GM20000 (cell line): ENCODE measurements around the gene PGAP3.

ENCODE experiments used
- DNase-seq: peaks from one replicate; pipeline ENCODE4 v3.0.0; 2012; ENCODE audit warnings: low spot score
- TF ChIP-seq, protein P1 (sequence below): IDR thresholded peaks from 2 replicates; pipeline ENCODE4 v1.5.1; 2012; ENCODE audit warnings: mild to moderate bottlenecking, control low read depth; ENCODE audit errors: extremely low read depth, missing control alignments

Gene PGAP3

GRCh38 chr17:39648616-39649366, 39.1 kb downstream of the PGAP3 start:
- DNase-seq = no peak
- TF ChIP-seq, protein P1, sequence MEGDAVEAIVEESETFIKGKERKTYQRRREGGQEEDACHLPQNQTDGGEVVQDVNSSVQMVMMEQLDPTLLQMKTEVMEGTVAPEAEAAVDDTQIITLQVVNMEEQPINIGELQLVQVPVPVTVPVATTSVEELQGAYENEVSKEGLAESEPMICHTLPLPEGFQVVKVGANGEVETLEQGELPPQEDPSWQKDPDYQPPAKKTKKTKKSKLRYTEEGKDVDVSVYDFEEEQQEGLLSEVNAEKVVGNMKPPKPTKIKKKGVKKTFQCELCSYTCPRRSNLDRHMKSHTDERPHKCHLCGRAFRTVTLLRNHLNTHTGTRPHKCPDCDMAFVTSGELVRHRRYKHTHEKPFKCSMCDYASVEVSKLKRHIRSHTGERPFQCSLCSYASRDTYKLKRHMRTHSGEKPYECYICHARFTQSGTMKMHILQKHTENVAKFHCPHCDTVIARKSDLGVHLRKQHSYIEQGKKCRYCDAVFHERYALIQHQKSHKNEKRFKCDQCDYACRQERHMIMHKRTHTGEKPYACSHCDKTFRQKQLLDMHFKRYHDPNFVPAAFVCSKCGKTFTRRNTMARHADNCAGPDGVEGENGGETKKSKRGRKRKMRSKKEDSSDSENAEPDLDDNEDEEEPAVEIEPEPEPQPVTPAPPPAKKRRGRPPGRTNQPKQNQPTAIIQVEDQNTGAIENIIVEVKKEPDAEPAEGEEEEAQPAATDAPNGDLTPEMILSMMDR = no peak

DNA sequence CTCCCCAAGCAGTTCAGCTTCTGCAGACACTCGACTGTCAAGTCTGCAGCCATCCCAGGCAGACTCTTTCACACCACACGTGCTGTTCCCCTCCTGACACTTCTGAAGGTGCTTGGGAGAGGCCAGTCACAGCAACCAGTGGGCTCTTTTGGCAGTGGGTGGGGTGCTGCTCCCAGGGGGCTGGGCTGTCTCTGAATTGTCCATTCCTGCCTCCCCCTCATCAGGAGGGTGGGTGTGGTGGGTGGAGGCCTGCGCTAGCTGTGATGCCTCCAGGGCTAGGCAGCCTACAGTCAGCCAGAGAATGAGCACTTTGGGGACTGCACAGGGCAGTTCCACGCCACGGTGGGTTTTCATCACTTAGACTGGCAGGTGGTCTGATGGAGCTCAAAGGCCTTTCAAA, 40.6 kb downstream of the PGAP3 start:
- TF ChIP-seq, protein P1 = no peak
- no peak for DNase-seq

GRCh38 chr17:39643271-39643670, 44.6 kb downstream of the PGAP3 start:
- TF ChIP-seq, protein P1 = no peak
- DNase-seq = no peak

GRCh38 chr17:39642291-39643074, 45.4 kb downstream of the PGAP3 start:
- DNase-seq = no peak
- TF ChIP-seq, protein P1 = no peak

DNA sequence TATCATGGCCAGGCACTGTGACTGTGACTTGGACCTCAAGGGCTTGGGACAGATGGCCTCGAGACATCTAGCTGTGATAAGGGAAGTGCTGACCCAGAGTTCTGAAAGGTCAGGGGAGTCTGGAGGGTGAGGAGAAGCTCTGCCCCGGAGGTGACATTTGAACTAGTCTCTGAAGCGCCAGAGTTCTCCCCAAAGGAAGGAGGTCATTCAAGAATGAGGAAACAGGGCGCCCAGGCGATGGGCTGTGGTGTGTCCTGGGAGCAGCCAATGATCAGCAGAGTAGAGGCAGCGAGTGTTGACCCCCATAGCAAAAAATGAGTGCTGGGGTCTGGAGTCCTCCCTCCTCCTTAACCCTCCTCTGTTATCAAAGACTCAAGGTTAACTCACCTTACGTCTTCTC, 46.0 kb downstream of the PGAP3 start:
- TF ChIP-seq, protein P1 = no peak
- no peak for DNase-seq

DNA sequence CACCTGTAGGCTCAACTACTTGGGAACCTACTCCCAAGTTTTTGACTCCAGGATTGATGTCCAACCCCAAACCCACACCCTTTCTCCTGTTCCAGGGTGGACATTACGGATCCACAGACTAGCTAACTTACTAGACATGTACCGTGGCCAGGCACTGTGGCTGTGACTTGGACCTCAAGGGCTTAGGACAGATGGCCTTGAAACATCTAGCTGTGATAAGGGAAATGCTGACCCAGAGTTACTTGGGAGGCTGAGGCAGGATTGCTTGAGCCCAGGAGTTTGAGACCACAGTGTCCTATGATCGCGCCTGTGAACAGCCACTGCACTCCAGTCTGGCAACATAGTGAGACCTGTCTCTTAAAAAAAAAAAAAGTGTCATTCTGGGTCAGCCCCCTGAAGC, 46.8 kb downstream of the PGAP3 start:
- TF ChIP-seq, protein P1 = no peak
- DNase-seq = no peak

GRCh38 chr17:39640591-39641031, 47.2 kb downstream of the PGAP3 start:
- TF ChIP-seq, protein P1 = no peak

More at GRCh38 chr17:39640591-39641031, 47.2 kb downstream of the PGAP3 start:
- DNase-seq = no peak
